ENCODE results near the gene FGL2. TPM values are rescaled to one million over a fixed set of nuclear protein-coding genes. Genes with fewer than 3 reads are reported as not detected.
"Not testable (repeated sequence)": the region's sequence is repeated elsewhere in the genome, so short reads cannot be mapped to it uniquely, and the experiment has no call there.

FGL2 gene
- 3.8 and 5.2 TPM in 2 replicates for total RNA-seq

DNA sequence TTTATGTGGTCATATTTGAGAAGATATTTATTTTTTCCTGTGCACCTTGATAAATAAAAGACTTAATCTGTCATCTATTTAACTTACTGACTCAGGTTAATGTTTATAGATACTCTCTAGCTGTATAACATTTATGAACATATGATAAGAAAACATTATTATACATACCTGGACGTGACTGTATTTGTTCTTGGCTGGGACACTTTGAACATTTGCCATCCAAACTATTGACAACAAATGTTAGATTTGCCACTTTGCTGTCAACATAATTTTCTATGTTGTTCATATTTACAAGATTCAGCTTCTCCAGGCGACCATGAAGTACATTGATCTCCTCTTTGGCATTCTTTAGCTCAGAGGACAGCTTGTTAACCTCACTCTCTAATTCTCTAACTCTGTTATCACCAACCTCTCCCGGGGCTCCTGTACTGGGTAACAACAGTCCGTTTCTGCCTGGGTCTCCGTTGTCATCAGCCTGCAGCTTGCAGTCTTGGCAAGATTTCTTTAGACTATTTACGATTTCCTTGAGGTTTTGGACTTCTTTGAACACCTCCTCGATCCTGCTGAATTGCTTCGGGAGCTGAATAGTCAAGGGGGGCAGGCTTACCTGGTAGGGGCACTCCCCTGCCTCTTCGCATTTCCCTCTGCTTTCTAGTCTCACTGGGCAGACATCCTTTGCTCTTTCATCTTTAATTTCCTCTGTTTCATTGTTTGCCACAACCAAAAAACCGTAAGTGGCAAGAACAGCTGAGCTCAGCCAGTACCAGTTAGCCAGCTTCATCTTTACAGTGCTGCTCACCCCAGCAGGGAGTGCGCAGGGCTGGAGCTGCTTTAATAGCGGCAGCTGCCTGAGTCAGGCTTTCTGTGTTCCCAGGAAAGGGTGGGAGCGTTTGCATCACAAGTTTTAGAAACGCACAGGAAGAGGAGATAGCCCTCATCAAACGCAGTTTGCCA, at the start of gene FGL2:
Gene FGL2, minus strand, starts transcription at position 807 of the 954 bp plus-strand sequence. Its CDS starts 26 bp downstream, at position 781.
- intact Hi-C loops (cut with micrococcal nuclease), result no loop called here

DNA sequence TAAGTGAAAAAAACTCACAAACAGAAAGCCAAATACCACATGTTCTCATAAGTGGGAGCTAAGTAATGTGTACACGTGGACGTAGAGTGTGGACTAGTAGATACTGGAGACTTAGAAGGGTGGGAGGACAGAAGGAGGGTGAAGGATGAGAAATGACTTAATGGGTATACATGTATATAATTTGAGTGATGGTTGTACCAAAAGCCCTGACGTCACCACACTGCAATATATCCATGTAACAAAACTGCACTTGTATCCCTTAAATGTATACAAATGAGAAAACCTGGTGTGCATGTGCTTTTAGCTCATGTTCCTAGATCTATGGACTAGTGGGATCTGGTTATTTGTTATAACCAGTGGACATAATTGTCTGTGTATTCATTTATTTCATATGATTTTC, 48.5 kb upstream of the FGL2 start:
- intact Hi-C loops (cut with micrococcal nuclease), result no loop called here

DNA sequence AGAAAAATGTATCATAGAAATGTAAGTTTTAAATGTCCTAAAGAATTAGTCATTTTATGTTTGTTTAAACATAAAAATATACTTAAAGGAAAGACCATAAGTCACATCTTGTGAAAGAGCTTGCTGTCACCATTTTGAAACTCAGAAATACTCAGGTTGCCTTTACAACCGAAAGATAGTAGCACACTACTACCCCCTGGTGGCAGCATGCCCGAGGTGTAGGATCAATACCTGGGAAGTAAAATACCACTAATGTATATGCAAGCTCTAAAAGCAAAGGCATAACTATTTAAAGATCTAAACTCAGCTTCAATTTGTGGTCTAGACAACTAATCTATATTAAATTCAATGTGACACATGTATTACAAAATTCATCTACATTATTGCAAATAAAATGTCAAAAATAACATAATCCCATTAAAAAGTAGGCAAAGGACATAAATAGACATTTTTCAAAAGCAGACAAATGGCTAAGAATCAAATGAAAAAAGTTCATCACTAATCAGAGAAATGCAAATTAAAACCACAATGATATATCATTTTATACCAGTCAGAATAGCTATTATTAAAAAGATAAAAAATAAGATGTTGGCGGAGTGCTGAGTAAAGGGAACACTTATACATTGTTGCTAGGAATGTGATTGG, 47.7 kb upstream of the FGL2 start:
- intact Hi-C loops (cut with micrococcal nuclease), result loop anchor here (1.0 to 2.0 kb wide), 4 partner anchors 47 to 289 kb away; no protein-coding TSS in a partner anchor

DNA sequence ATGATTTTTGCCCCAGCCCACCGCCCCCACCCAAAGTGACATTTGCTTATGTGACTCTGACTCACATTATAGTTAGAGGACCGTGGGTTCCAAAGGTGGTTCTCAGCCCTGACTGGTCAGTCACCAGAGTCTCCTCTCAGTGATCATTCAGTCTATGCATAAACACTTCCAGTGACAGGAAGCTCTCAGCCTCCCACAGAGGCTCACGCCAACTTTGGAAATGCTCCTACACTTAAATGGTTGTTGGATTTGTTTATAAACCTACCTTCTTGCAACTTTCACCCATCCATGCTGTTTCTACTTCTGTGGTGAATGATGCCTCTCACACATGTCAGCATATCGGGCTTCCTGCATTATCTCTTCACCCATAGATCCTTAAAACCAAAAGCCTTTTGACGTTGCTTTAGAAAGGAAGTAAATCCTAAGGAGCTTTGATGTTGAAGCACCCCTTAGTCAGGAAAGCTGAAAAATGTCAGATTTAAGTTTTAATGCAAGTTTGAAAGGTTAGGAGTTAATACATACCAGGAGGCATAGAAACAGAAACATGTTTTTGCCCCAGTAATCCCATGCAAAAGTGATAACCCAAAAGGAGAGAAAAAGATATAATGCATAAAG, 46.5 kb upstream of the FGL2 start:
- intact Hi-C loops (cut with micrococcal nuclease), result loop anchor here (2.0 kb wide), 1 partner anchor 45 kb away; no protein-coding TSS in a partner anchor

DNA sequence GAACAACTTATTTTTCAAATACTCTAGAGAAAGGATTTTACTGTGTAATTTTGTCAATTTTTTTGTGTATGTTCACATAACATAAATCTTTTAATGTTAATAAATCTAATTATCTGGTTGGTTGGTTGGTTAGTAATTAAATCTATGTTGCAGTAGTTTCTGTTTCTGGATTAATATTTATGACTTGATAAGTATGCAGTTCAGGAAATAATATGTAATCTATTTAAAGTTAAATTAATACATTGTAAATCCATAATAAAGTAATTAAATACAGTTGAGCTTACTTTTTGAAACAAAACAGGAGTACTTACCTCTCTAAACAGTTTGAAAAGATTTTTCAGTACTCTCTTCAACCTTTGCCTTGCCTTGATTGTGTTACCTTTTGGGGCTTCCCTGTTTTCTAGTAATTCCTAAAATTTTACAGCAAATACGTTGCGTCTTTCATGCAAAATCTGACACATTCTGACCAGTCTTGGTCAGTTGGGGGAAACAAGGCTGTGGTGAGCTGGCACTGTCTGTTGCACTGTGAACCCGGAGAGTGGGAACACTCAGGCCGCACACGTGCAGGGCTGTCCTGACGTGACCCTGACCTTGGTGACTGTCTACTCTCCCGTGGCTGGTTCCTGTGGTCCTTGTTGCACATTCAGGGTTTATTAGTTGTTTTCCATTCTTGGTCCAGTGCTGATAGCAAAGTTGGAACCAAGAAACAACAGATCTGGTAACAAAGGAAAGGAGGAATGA, 45.6 kb upstream of the FGL2 start:
- intact Hi-C loops (cut with micrococcal nuclease), result no loop called here

GRCh38 chr7:77244222-77244934, 44.8 kb upstream of the FGL2 start:
- intact Hi-C loops (cut with micrococcal nuclease), result no loop called here

- intact Hi-C loops (cut with micrococcal nuclease), result no loop called here
Observed at GRCh38 chr7:77242554-77242953, 42.9 kb upstream of the FGL2 start.

- intact Hi-C loops (cut with micrococcal nuclease), result no loop called here
Observed at GRCh38 chr7:77242068-77242467, 42.4 kb upstream of the FGL2 start.

DNA sequence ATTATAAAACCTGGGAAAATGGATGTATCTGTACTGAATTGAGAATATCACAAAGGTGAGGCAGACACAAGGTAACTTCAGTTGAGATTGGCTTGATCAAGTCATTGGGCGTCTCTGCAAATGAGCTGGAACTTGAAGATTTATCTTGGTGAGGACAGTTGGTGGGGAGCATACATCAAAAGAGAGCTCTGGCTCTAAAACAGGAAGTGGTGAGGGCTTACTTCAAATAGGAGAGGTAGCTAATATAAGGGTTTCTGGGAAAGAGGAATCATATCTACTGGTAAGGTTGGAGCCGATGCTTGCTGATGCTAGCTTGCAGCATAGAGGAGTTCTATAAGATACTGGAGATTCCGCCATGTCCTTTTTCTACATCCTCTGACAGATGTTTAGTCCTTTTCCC, 39.9 kb upstream of the FGL2 start:
- intact Hi-C loops (cut with micrococcal nuclease), result no loop called here

DNA sequence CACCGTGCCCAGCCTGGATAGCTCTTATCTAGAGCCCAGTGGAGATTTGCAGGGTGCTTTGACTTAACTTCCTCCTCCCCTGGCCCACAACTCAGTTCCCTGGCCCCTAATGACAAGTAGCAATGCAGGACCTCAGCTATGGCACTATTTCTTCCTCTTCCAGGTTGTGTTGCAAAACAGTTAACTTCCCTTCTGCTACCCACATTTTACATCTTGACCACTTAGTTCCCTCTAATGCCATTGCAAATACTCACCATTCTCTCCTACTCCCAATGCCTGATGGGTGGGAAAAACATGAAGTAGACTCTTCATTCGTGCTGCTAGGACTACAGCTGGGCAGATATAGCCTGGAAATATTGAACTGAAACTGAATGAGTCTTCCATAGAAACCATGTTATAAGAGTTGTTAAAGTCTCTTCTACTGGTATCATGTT, 39.1 kb upstream of the FGL2 start:
- intact Hi-C loops (cut with micrococcal nuclease), result no loop called here

DNA sequence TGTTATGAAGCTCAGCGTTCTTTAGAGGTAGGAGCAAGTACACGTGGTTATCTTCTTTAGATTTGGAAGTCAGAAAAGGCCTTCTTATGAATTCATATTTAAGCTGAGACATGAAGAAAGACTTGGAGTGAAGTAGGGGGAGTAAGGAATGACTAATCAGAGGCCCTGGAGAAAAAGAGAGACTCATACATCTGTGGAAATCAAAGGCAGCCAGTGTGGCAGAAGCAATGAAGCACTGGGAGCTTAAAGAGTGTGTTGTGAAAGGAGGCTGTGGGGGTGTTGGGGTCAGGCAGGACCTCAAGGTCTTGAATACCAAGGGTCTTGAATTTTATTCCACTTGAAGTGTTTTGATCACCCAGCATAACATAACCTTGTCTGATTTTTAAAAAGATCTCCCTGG, 35.7 kb upstream of the FGL2 start:
- intact Hi-C loops (cut with micrococcal nuclease), result no loop called here

DNA sequence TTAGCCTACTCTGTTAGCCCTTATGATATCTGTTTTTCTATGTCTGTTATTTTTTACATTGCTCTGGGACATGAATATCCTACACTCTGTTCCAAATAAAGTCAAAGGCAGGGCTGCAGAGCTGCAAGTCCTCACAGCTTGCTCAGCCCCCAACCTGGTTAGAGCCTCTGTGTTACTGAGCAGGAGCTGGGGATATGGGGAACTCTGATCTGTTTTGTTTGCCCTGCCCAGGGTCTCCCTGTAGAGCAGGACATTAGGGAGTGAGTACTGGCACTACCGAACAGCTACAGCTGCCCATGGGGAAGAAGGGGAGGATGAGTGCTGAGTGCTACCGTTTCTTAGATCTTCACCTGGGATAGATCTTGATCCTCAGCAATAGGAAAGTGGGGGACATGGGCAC, 32.8 kb upstream of the FGL2 start:
- intact Hi-C loops (cut with micrococcal nuclease), result no loop called here

DNA sequence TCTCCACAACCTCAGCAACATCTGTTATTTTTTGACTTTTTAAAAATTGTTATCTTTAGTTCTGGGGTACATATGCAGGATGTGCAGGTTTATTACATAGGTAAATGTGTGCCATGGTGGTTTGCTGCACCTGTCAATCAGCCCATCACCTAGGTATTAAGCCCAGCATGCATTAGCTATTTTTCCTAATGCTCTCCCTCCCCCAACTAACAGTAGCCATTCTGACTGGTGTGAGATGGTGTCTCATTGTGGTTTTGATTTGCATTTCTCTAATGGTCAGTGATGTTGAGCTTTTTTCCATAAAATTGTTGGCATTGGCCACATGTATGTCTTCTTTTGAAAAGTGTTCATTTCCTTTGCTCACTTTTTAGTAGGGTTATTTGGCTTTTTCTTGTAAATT, 29.2 kb upstream of the FGL2 start:
- intact Hi-C loops (cut with micrococcal nuclease), result not testable (repeated sequence)

DNA sequence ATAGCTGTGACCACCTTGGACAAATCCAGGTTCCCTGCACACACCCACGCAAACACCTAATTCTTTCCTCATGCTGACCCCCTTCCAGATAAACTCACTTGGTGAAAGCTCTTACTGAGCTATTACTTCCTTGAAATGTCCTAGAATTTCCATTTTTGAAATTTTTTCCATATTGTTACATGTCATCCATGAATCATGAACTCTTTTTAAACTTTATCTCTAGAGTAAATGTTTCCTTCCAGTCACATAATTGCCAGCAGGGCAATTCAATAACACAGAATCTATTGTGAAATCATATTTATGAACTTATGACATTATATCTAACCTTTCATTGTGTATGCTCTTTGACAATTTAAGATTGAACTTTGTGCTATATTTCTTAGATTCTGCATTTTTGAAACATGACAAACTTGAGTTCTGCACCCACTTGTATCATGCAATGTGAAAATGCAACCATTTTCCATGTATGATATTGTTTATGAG, 26.8 kb upstream of the FGL2 start:
- intact Hi-C loops (cut with micrococcal nuclease), result no loop called here

GRCh38 chr7:77223261-77223660, 23.6 kb upstream of the FGL2 start:
- intact Hi-C loops (cut with micrococcal nuclease), result no loop called here

- intact Hi-C loops (cut with micrococcal nuclease), result no loop called here
Observed at GRCh38 chr7:77222819-77223218, 23.2 kb upstream of the FGL2 start.

DNA sequence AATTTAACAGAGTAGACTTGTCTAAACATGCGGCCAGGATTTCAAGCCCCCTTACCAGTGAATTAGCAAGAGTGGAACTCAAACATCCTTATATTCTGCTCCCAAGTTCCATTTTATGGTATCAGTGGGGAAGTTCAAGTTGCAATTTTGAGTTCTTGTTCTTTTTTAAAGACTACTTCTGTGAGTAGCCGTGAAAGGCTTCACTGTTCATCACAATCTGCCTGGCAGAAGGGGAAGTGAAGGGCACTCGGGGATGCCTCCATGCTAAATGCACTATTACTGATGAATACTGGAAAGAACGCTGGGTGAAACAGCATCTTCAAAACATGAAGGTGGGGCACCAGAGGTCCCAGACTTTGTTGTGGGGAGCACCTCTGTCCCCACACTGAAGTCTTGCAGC, 22.4 kb upstream of the FGL2 start:
- intact Hi-C loops (cut with micrococcal nuclease), result no loop called here

DNA sequence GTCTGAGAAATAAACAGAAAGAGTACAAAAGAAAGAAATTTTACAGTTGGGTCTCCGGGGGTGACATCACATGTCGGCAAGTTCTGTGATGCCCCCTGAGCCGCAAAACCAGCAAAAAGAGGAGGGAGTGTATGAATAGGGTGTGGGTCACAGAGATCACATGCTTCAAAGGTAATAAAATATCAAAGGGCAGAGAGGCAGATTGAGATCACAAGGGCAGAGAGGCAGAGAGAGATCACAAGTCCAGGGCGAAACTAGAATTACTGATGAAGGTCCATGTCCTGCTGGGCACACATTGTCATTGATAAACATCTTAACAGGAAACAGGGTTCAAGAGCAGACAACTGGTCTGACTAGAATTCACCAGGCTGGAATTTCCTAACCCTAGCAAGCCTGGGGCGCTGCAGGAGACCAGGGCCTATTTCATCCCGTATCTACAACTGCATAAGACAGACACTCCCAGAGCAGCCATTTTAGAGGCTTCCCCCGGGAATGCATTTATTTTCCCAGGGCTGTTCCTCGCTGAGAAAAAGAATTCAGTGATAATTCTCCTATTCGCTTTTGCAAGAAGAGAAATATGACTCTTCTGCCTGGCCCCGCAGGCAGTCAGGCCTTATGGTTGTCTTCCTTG, 20.2 kb upstream of the FGL2 start:
- intact Hi-C loops (cut with micrococcal nuclease), result not testable (repeated sequence)

GRCh38 chr7:77217474-77218185, 18.0 kb upstream of the FGL2 start:
- intact Hi-C loops (cut with micrococcal nuclease), result no loop called here

Measured in T-helper 2 cell treated with Interferon-gamma antibody and Interleukin-4, amounts not matched to agents 100 ng/mL and 5 ng/mL, for 36 hours (primary cell).